Transverse colon (tissue), 3 donors: ENCODE data around the gene DMXL1.

Experiments used
- POLR2A ChIP-seq: fragments of 450-650 bp; IDR thresholded peaks from one replicate; pipeline ENCODE4 v1.6.1; 2016; ENCODE audit warnings: antibody characterized with exemption, mild to moderate bottlenecking, moderate library complexity
- TF ChIP-seq, protein P1 (sequence below), 5 experiments: fragments of 200-600 bp in 3 of 5; fragments of 450-650 bp in 2 of 5; sonication (generic) in 3 of 5; IDR thresholded peaks; 1 replicate in 2 of 5; 2 replicates in 3 of 5; pipeline ENCODE4 v1.5.1; 2016 to 2017; ENCODE audit warnings: antibody characterized with exemption in 5 of 5, inconsistent platforms in 3 of 5, mild to moderate bottlenecking in 2 of 5, moderate library complexity in 1 of 5

DNA sequence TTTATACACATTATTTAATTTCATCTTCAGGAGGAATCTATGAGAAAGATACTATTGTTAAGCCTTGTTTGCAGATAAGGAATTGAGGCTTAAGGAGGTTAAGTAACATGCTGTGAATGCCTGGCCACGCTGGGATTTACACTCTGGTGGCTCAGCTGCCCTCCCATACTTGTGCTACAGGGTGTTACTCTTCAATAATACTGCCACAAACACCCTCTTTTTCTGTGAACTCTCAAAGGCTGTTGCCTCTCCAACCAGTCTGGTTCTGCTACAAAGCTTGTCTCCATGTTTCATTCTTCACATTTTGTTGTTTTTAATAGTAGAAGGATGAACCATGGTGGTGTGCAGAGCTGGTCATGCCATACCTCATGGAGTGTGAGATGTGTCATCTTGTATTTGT is 208.2 kb downstream of the DMXL1 start:
- TF ChIP-seq, protein P1, sequence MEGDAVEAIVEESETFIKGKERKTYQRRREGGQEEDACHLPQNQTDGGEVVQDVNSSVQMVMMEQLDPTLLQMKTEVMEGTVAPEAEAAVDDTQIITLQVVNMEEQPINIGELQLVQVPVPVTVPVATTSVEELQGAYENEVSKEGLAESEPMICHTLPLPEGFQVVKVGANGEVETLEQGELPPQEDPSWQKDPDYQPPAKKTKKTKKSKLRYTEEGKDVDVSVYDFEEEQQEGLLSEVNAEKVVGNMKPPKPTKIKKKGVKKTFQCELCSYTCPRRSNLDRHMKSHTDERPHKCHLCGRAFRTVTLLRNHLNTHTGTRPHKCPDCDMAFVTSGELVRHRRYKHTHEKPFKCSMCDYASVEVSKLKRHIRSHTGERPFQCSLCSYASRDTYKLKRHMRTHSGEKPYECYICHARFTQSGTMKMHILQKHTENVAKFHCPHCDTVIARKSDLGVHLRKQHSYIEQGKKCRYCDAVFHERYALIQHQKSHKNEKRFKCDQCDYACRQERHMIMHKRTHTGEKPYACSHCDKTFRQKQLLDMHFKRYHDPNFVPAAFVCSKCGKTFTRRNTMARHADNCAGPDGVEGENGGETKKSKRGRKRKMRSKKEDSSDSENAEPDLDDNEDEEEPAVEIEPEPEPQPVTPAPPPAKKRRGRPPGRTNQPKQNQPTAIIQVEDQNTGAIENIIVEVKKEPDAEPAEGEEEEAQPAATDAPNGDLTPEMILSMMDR (IDR thresholded peaks at IDR 0.05) = no peak
- TF ChIP-seq POLR2A = no peak
